Measurements from ENCODE around the gene TMEM87B.
"Not testable (repeated sequence)": the region's sequence is repeated elsewhere in the genome, so short reads cannot be mapped to it uniquely, and the experiment has no call there.

The TMEM87B gene

DNA sequence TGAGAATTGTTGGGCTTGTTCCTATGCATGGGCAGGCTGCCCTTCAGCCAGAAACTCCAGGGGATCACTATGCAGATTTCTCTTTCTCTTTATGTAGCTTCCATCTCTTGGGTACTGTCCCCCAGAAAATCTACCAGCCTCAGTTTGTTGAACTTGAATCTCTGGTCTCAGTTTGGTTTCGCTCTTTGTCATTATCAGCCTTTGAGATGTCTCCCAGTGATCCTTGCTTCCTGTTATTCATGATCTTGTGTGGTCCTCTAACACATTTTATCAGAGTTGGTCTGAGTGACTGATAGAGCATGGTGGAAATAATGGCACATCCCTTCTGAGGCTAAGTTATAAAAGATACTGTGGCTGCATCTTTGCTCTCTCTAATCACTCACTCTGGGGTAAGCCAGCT lies 7.8 kb downstream of the TMEM87B start:
- Histone ChIP-seq H2AK5ac (ENCODE audit: low read length, severe bottlenecking) (no peak overlapping the region), H3K9me3 (ENCODE audit: control insufficient read depth, low read length) (no peaks in the 10 kb centered on the region), H3K27me3 (ENCODE audit: control insufficient read depth in 1 of 2, insufficient read depth in 1 of 2, low read length in 2 of 2) (no peaks in the 10 kb centered on the region), H2BK5ac (ENCODE audit: low read depth, low read length, poor library complexity, severe bottlenecking) (no peak overlapping the region), H3K4me2 (ENCODE audit: low read length, poor library complexity, severe bottlenecking) (no peak overlapping the region), H2AFZ (ENCODE audit: low read depth, low read length) (no peak overlapping the region), H2BK15ac (ENCODE audit: low read depth, poor library complexity, severe bottlenecking) (no peak overlapping the region), H3K14ac (ENCODE audit: low read length in 2 of 2) (no peak overlapping the region), H3K18ac (ENCODE audit: low read depth in 1 of 2, low read length in 2 of 2) (peak overlapping the region in 1 of 2 experiments; percentile 44), H3K4me1 (ENCODE audit: control insufficient read depth, insufficient read depth, low read depth, low read length) (peaks cover 4% of the 10 kb centered on the region), H2BK120ac (ENCODE audit: low read depth, low read length) (no peak overlapping the region), H3K9ac (ENCODE audit: low read length) (no peak overlapping the region), H4K91ac (ENCODE audit: low read length) (no peak overlapping the region), H3K27ac (ENCODE audit: low read length, poor library complexity, severe bottlenecking) (no peak overlapping the region), H3K36me3 (ENCODE audit: control insufficient read depth in 1 of 2, insufficient read depth in 2 of 2, low read depth in 1 of 2, low read length in 2 of 2) (peaks cover 30 to 75% of the 10 kb centered on the region in 2 experiments), H2BK12ac (ENCODE audit: low read length in 2 of 2) (no peak overlapping the region), H3K79me1 (replicated peaks; ENCODE audit: low read length, poor library complexity, severe bottlenecking) (peaks cover 37% of the 10 kb centered on the region), H3K4me3 (ENCODE audit: insufficient read depth in 1 of 2, low read depth in 1 of 2, low read length in 2 of 2) (no peak overlapping the region), H3K4ac (ENCODE audit: low read depth in 1 of 2, low read length in 2 of 2) (no peak overlapping the region), H3K23ac (ENCODE audit: low read length in 2 of 2) (peak overlapping the region in 1 of 2 experiments; percentile 31), H4K8ac (ENCODE audit: low read length) (no peak overlapping the region)
- no peak for DNase-seq
- 100% methylated on average over 1 of the region's 1 CpG for WGBS

- H3K4me1 ChIP-seq (ENCODE audit: control insufficient read depth, insufficient read depth, low read depth, low read length), result no peaks in the 10 kb centered on the region
- DNase-seq, result peak; percentile 50
- 74% methylated on average over 2 of the region's 5 CpGs for WGBS
- peak overlapping the region in 1 of 2 experiments; percentile 33 for H3K18ac ChIP-seq (ENCODE audit: low read depth in 1 of 2, low read length in 2 of 2)
- no peak overlapping the region for H4K91ac ChIP-seq (ENCODE audit: low read length)
- peak overlapping the region; percentile 45 for H3K9ac ChIP-seq (ENCODE audit: low read length)
- no peak overlapping the region for H2AFZ ChIP-seq (ENCODE audit: low read depth, low read length)
- no peak overlapping the region for H2AK5ac ChIP-seq (ENCODE audit: low read length, severe bottlenecking)
- H3K4me3 ChIP-seq (ENCODE audit: insufficient read depth in 1 of 2, low read depth in 1 of 2, low read length in 2 of 2), result no peak overlapping the region
- H3K27ac ChIP-seq (ENCODE audit: low read length, poor library complexity, severe bottlenecking), result peak overlapping the region; percentile 57
- H3K79me1 ChIP-seq (replicated peaks; ENCODE audit: low read length, poor library complexity, severe bottlenecking), result peaks cover 25% of the 10 kb centered on the region
- peaks cover 32 to 88% of the 10 kb centered on the region in 2 experiments for H3K36me3 ChIP-seq (ENCODE audit: control insufficient read depth in 1 of 2, insufficient read depth in 2 of 2, low read depth in 1 of 2, low read length in 2 of 2)
- H3K23ac ChIP-seq (ENCODE audit: low read length in 2 of 2), result no peak overlapping the region
- H3K9me3 ChIP-seq (ENCODE audit: control insufficient read depth, low read length), result no peaks in the 10 kb centered on the region
- no peak overlapping the region for H2BK15ac ChIP-seq (ENCODE audit: low read depth, poor library complexity, severe bottlenecking)
- H2BK5ac ChIP-seq (ENCODE audit: low read depth, low read length, poor library complexity, severe bottlenecking), result no peak overlapping the region
- H3K4ac ChIP-seq (ENCODE audit: low read depth in 1 of 2, low read length in 2 of 2), result no peak overlapping the region
- no peak overlapping the region for H2BK12ac ChIP-seq (ENCODE audit: low read length in 2 of 2)
- no peaks in the 10 kb centered on the region for H3K27me3 ChIP-seq (ENCODE audit: control insufficient read depth in 1 of 2, insufficient read depth in 1 of 2, low read length in 2 of 2)
- no peak overlapping the region for H3K14ac ChIP-seq (ENCODE audit: low read length in 2 of 2)
- no peak overlapping the region for H3K4me2 ChIP-seq (ENCODE audit: low read length, poor library complexity, severe bottlenecking)
- H2BK120ac ChIP-seq (ENCODE audit: low read depth, low read length), result no peak overlapping the region
- no peak overlapping the region for H4K8ac ChIP-seq (ENCODE audit: low read length)
Observed at GRCh38 chr2:112065486-112065885, 10.4 kb downstream of the TMEM87B start.

DNA sequence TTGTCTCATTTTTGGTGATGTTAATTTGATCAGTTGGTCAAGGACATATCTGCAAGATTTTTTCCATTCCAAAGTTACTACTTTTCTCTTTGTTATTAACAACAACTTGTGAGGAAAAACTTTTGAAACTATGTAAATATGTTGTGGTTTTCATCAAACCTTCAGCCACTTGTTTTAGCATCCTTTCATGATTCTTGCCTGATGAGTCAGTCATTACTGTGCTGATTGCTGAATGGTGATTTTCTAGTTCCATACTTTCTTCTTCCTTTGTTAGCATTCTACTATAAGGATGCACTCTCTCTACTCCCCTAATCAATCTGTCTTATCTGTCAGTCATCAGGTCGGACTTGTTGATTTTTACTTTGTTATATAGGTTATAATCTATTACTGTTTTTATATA lies 10.9 kb downstream of the TMEM87B start:
- peaks cover 25% of the 10 kb centered on the region for H3K79me1 ChIP-seq (replicated peaks; ENCODE audit: low read length, poor library complexity, severe bottlenecking)
- no peak overlapping the region for H3K4me3 ChIP-seq (ENCODE audit: insufficient read depth in 1 of 2, low read depth in 1 of 2, low read length in 2 of 2)
- no peak overlapping the region for H2AK5ac ChIP-seq (ENCODE audit: low read length, severe bottlenecking)
- H2BK120ac ChIP-seq (ENCODE audit: low read depth, low read length), result no peak overlapping the region
- H2BK12ac ChIP-seq (ENCODE audit: low read length in 2 of 2), result no peak overlapping the region
- H2AFZ ChIP-seq (ENCODE audit: low read depth, low read length), result no peak overlapping the region
- H3K18ac ChIP-seq (ENCODE audit: low read depth in 1 of 2, low read length in 2 of 2), result no peak overlapping the region
- H3K27ac ChIP-seq (ENCODE audit: low read length, poor library complexity, severe bottlenecking), result no peak overlapping the region
- no peaks in the 10 kb centered on the region for H3K27me3 ChIP-seq (ENCODE audit: control insufficient read depth in 1 of 2, insufficient read depth in 1 of 2, low read length in 2 of 2)
- DNase-seq, result peak; percentile 85
- H3K4me1 ChIP-seq (ENCODE audit: control insufficient read depth, insufficient read depth, low read depth, low read length), result no peaks in the 10 kb centered on the region
- no peak overlapping the region for H3K23ac ChIP-seq (ENCODE audit: low read length in 2 of 2)
- peaks cover 29 to 83% of the 10 kb centered on the region in 2 experiments for H3K36me3 ChIP-seq (ENCODE audit: control insufficient read depth in 1 of 2, insufficient read depth in 2 of 2, low read depth in 1 of 2, low read length in 2 of 2)
- no peak overlapping the region for H2BK5ac ChIP-seq (ENCODE audit: low read depth, low read length, poor library complexity, severe bottlenecking)
- no peak overlapping the region for H3K4ac ChIP-seq (ENCODE audit: low read depth in 1 of 2, low read length in 2 of 2)
- peak overlapping the region; percentile 45 for H3K9ac ChIP-seq (ENCODE audit: low read length)
- H3K9me3 ChIP-seq (ENCODE audit: control insufficient read depth, low read length), result no peaks in the 10 kb centered on the region
- H3K14ac ChIP-seq (ENCODE audit: low read length in 2 of 2), result no peak overlapping the region
- no peak overlapping the region for H4K91ac ChIP-seq (ENCODE audit: low read length)
- H4K8ac ChIP-seq (ENCODE audit: low read length), result no peak overlapping the region
- no peak overlapping the region for H2BK15ac ChIP-seq (ENCODE audit: low read depth, poor library complexity, severe bottlenecking)
- WGBS, result no CpG with 5 or more reads among the region's 1 CpG
- no peak overlapping the region for H3K4me2 ChIP-seq (ENCODE audit: low read length, poor library complexity, severe bottlenecking)

GRCh38 chr2:112069794-112070193 lies 14.7 kb downstream of the TMEM87B start:
- not testable (repeated sequence) for H3K4ac ChIP-seq (ENCODE audit: low read depth in 1 of 2, low read length in 2 of 2); H3K27me3 ChIP-seq (ENCODE audit: control insufficient read depth in 1 of 2, insufficient read depth in 1 of 2, low read length in 2 of 2); DNase-seq; H3K18ac ChIP-seq (ENCODE audit: low read depth in 1 of 2, low read length in 2 of 2); H2BK5ac ChIP-seq (ENCODE audit: low read depth, low read length, poor library complexity, severe bottlenecking); H3K9me3 ChIP-seq (ENCODE audit: control insufficient read depth, low read length); H3K9ac ChIP-seq (ENCODE audit: low read length); H2AFZ ChIP-seq (ENCODE audit: low read depth, low read length); H4K91ac ChIP-seq (ENCODE audit: low read length); H2AK5ac ChIP-seq (ENCODE audit: low read length, severe bottlenecking); H2BK12ac ChIP-seq (ENCODE audit: low read length in 2 of 2); H4K8ac ChIP-seq (ENCODE audit: low read length); H3K4me1 ChIP-seq (ENCODE audit: control insufficient read depth, insufficient read depth, low read depth, low read length); H3K4me2 ChIP-seq (ENCODE audit: low read length, poor library complexity, severe bottlenecking); H3K79me1 ChIP-seq (replicated peaks; ENCODE audit: low read length, poor library complexity, severe bottlenecking); H3K23ac ChIP-seq (ENCODE audit: low read length in 2 of 2); H3K27ac ChIP-seq (ENCODE audit: low read length, poor library complexity, severe bottlenecking); H2BK120ac ChIP-seq (ENCODE audit: low read depth, low read length); H2BK15ac ChIP-seq (ENCODE audit: low read depth, poor library complexity, severe bottlenecking); H3K4me3 ChIP-seq (ENCODE audit: insufficient read depth in 1 of 2, low read depth in 1 of 2, low read length in 2 of 2); H3K14ac ChIP-seq (ENCODE audit: low read length in 2 of 2)
- H3K36me3 ChIP-seq (ENCODE audit: control insufficient read depth in 1 of 2, insufficient read depth in 2 of 2, low read depth in 1 of 2, low read length in 2 of 2), result peaks cover 16 to 65% of the 10 kb centered on the region in 2 experiments
